NCI-H2196 (cell line): ENCODE results near the gene ZPLD1.

Experiments used
- DNase-seq: peaks from one replicate; lab custom pipeline; 2025; ENCODE audit not compliant: unreplicated experiment; lab: John Stamatoyannopoulos, UW

Gene ZPLD1

DNA sequence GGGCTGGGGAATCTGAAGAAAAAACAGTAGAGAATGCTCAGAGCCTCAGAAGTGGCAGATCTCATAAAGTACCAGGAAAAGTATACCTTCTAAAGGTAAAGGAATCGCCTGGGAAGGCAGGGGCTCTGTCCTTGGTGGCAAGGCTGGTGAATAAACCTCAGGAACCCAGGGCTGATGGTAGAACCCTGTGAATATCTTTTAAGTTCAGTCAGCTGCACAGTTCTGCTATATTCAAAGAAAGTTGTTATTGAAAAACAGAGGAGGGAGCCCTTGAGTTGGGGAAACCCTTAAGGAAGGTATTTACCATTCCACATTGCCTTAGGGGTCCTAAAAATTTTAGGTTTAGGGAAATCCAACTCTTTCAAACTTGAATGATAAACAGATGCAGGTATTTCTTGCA is 31.2 kb downstream of the ZPLD1 start:
- no peak for DNase-seq

DNA sequence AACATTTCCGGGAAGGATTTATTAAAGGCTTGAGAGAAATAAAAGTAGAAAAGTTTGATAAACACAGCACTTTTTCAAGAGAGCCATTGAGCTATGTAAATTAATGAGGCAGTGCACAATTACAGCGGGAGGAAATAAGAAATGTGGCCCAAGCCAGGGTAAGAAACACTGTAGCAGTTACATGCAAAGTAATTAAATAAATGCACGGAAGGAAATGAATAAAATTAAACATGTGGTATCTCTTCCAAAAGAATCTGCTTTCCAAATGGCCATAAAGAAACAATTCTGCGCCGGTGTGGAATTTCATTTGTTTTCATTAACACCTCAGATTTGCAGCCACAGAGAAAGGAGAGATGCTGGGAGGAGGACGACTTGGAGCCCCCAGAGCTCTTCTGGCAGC is 35.3 kb downstream of the ZPLD1 start:
- no peak for DNase-seq

DNA sequence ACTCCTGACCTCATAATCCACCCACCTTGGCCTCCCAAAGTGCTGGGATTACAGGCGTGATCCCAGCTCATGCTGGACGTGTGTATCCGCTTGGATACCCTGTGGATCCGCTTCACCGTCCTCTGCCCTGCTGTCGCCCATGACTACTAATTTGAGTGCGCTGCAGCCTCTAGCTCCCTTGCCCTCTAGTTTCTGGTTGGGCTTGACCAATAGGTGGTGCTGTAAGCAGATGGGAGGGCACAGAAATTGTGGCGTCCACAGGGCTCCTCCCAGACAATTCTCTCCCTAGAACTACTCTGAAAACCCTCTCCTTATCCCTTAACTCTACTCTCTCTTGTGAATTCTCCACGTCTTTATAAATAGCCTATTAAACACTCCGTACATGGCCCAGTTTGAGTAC is 36.2 kb downstream of the ZPLD1 start:
- DNase-seq = no peak

DNA sequence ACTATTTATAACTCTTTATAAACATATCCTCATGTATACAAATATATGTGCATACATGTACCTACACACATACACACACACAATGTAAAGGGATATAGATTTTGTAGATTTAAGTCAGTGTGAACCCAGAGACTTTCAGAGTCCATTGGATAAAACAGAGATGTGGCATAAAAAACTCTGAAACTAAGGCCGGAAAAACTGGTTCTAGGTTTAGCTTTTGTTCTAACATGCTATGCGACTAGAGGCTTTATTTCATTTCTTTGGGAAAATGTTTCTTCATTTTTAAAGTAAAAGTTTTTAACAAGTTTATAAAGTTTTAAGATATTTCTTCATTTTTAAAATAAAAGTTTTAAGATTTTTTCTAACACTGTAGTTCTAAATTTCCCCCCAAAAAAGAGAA is 36.7 kb downstream of the ZPLD1 start:
- DNase-seq = no peak

DNA sequence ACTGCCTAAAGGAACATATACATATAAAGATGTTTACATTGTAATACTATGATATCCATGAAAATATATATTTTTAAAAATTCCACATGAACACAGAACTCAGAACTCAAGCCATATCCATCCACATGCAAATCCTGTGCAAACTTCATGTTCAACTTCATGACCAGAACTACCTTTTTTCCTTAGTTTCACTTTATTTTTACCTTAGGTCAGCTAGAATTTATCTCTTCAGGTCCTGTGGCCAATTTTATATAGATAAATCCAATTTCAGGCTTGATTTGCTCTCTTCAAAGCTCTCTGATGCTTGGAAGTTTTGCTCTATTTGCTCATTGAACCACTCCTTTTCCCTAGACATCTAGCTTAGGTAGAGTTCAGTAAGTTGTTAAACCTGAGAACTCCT is 38.8 kb downstream of the ZPLD1 start:
- no peak for DNase-seq

DNA sequence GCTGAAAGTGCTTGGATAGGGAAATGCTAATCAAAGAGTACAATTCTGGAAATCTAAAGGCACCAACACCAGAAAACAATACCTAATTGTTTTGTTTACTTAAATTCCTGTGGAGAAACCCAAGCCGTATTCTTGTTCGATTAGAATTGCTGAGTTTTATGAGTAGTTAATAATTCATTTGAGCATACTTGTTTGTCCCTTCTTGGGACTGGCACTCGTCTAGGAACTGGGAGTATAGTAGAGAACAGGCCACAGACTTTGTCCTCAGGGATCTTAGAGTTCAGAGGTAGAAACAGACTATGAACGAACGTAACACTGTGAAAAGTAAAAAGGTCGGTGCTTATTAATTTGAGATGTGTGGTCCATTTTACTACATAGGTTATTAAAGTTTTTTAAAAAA is 39.4 kb downstream of the ZPLD1 start:
- no peak for DNase-seq

DNA sequence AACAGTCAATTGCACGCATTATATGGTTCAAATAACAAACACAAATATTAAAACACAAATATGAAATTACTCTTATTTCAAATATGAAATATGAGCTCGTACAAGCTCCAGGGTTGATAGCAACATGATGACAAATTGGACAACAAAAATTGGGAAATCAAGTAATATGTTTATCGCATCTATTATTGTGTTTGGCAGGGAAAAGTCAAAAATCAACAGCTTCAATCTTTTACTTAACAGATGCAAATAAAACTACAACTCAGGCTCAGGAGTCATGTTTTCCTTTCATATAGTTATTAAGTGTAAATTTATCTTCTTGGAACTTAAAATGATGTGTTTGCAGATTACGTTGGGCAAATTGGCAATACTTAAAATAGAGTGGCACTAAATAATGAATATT is 41.4 kb downstream of the ZPLD1 start:
- DNase-seq = no peak

DNA sequence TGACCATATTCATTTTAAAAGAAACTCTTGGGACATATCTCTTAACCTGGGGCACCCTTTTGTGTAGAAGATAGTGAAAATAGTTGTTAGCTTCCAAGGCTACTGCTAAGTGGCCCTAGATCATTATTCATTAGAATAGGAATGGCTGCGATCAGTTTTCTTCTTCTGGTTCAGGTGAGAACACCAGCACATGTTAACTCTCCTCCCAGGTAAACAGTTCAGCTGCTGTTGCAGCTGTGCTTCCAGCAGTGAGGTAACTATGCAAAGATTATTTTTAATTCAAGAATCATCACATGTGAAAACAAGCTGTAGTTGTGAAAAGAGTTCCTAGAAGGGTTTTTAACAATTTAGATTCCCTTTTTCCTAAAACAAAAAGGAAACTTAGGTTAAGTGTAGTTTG is 43.3 kb downstream of the ZPLD1 start:
- DNase-seq = no peak

DNA sequence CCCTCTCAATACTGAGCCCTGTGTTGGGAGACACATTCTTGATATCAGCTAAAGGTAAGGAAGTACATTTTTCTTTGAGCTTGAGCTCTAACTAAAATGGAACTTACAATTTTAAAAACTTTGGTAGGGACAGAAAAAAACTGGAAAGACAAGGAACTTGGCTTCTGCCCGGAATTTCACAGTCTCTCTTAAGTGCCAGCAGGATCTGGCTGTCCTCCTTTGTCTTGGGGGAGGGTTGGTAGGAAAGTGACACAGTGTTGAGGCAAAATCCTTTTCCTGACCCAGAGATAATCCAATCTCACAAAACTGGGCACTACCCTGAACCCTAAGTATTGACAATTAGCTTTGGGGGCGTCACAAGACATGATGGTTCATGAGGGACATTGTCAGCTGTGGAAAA is 45.3 kb downstream of the ZPLD1 start:
- DNase-seq = no peak

DNA sequence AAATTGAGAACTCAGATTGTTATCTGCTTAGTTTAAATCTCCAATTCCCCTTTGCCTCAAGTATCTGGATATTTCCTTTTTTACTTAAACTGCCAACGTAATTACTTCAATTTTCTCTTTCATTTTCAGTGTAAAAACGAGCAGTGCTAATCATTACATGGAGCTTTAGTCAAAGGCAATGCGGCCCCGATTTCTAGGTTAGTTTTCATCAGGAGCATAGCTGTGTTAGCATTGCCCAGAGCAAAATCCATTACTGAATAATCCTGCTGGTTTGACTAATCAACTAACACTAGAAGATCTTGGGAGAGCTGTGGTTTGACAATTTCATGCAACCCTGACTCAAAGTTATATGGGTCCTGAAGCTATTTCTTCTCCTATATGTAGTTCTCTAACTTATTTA is 46.2 kb downstream of the ZPLD1 start:
- no peak for DNase-seq

DNA sequence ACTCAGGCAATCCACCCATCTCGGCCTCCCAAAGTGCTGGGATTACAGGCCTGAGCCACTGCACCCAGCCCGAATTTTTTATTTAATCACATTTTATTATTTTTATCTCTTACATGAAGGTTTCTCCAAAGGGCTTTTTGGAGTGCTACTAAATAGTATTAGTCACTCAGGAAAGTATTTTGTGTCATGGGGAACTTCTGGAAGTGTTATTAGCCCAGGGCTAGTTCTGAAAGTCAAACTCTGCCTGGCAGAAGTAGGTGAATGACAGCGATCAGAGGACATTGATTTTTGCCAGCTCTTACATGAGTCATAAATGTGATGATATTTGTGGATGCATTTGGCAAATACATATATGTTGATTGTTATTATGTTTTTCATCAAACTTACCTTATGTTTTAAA is 48.7 kb downstream of the ZPLD1 start:
- no peak for DNase-seq

DNA sequence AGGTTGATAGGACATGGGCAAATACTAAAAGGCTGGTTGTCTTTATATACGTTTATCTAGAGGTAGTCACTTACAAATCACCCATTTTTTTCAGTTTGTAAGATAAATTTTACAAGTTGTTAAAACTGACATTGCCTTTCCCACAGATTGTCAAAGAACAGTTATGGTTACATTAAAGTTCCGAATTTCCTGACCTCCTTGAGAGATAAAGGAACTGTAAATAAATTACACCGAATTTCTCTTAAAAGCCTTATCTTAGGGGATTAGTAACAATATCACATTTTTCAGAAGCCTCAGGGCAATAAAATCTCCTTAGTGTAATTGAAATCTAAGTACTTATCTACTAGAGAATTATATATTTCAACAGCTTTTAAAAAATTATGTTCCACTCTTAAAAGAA is 49.5 kb downstream of the ZPLD1 start:
- DNase-seq = no peak

DNA sequence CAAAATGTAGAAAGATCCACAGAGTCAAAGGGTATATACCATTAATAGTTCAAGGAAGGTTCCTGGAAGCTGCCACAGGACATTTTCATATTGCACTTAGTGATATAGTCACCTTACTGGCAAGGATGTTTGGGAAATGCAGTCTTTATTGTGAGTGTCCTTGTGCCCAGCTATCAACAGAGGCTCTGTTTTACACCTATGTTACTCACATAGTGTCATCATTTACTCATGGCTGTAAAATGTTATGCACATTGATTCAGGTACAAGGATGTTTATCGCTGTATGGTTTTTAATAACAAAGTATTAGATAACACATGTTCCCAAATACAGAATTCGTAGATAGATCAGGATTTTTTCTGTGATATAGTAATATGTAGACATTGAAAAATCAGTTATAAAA is 50.9 kb downstream of the ZPLD1 start:
- DNase-seq = no peak

DNA sequence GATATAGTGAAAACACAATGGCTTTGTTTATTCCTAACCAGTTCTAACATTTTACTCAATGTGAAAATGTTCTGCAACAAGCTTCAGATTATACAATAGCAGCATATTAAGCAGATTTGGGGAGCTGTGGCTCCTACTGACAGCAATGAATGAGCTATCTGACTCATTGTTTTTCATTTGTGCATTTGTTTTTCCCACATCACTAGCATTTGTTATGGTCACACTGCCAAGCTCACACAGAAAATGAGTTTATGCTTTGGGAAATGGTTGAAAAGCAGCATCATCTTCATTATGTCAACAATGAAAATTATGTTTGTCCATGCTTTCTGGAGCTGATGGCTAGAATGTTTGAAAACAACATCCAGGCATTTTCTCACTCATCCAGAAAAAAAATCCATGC is 53.5 kb downstream of the ZPLD1 start:
- DNase-seq = no peak

DNA sequence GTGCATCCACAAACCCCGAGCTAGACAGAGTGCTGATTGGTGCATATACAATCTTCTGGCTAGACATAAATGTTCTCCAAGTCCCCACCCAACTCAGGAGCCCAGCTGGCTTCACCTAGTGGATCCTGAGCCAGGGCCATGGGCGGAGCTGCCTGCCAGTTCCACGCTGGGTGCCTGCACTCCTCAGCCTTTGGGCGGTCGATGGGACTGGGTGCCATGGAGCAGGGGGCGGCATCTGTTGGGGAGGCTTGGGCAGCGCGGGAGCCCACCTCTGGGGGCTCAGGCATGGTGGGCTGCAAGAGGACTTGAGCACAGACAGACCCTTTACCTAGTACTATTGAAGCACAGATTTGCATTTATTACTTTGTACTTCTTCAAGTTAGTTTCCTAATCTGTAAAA is 57.5 kb downstream of the ZPLD1 start:
- DNase-seq = no peak

DNA sequence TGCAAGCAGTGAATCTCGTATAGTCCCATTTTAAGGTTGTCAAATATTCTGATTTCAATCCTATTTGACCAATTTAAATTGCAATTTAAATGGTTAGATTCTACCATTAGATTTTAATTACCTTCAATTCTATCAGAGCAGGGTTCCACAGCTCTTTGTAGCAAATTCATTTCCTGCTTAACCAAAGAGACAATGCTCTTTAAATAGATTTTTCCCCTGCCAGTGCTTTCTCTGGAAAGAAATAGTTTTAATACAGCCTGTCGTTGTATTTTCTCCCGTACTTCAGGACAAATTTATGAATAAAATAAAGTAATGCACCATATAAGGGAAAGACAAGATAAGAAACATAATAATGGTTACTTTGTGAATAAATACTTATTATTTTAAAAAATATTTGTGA is 62.8 kb downstream of the ZPLD1 start:
- no peak for DNase-seq

DNA sequence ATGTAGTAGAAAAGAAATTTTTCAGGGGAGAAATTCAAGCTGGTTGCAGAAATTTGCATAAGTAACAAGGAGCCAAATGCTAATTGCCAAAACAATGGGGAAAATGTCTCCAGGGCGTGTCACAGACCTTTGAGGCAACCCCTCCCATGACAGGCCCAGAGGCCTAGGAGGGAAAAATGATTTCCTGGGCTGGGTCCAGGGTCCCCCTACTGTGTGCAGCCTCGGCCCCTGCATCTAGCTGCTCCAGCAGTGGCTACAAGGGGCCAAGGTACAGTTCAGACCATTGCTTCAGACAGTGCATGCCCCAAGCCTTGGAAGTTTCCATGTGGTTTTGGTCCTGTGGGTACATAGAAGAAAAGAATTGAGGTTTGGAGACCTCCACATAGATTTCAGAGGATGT is 70.7 kb downstream of the ZPLD1 start:
- DNase-seq = no peak

DNA sequence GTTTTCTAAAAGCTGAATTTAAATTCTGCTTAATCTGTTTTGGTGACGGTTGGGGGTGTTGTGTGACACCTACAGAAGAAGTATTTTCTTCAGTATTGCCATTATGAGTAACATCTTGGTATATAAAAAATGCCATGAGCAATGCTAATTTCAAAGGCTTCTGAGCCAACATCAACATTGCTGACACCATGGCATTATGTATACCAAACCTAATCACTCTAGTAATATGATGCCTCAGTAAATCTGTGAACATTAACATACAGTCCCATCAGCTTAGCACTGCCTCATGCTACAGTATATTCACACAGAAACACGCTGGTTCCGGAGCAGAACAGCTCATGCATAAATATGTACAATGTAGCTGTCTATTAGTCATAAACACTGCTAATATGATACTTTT is 75.8 kb downstream of the ZPLD1 start:
- no peak for DNase-seq

DNA sequence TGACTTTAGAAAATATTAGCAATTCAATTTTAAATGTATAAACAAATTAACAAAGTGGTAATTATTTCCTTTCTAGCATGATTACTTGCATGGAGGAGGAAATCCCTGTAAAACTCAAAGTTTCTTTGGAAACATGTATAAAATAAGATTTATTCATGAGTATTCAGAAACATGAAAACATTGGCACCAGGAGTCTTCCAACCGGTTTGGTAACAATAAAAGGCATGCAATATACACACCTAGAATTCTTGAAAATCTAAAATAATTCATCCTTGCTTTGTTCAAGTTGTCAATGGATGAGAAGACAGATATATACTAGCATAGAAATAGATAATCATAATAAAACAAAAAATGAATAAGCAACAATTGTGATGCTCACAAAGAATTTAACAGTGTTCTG is 76.4 kb downstream of the ZPLD1 start:
- DNase-seq = no peak

DNA sequence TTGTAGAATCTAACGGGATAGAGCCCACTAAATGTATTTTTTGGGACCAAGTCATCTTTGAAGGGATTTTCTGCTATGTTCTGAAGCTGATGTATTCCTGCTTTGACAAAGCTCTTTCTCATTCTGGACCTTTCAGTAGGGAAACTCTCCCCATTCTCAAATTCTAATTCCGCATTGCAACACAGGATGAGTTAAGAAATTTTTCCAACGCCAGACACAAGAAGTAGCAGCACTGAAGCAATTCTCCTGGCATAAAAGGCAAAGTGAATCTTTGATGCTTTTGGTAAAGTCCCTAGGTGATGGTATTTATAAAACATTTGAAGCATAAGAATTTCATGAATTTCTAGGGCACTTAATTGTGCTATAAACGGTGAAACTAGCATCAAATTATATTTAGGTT is 76.8 kb downstream of the ZPLD1 start:
- DNase-seq = no peak

DNA sequence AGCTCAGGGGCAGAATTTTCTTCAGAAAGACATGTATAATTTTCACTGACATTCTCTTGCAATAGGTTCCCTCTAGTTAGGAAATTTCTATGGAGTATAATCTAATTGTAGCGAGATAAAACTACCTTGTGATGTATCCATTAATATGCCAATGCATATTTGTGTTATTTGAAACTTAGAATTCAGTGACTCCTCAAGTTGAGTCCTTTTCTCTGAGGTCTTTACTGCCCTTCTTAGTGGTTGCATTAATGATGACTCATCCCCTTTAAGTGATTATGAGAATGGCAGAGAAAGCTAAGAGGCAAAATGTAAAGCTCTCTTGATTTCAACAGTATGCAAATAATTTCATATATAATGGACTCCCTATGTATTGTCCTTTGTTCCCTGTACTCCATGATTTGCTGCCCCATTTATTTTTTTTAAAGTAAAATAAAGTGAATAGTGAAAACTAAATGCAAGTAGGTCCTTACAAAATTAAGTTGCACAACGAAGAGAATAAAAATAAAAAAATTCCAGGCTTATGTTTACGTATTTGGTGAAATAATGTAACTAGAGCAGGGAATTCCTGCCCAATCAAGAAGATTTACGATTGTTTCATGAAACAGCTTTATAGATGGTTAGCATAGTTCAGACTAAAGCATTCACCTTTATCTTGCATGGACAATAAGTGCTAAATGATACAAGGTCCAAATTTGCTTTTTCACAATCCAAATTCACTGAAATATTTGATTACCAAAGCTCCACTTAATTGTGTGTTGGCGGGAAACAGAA is 78.1 kb downstream of the ZPLD1 start:
- DNase-seq = no peak

DNA sequence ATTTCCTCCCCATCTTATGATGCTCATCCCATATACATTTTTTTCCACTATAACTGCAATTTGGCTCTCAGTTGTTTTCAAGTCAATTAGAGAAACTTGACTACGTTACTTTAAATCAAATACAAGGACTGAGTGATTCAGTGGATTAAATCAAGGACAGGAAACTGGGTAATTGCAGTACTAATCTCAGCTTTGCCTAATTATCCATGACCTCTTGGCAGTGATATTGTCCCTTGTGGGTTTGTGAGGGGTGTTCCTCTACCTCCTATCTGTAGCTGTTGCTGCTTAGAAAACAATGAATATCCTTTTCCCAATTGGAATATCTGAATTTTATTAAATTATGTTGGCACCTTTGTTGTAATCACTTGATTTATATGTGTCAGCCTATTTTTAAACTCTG is 79.4 kb downstream of the ZPLD1 start:
- no peak for DNase-seq

DNA sequence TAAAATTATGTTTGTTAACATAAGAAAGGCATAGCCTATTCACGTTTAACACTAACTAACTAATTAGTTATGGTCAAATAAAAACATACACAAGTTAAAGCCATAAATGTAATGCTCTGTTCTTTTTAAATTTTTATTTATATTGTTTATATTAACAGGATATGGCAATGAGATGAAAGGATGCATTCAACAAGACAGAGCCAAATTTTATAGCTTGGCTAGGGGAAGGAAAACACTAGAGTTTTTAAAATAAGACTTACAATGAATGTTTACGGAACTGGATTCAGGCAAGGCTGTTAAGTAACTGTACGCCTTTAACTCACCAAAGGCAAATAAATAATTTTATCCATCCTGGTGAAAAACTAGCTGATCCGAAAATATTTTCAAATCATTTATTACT is 86.4 kb downstream of the ZPLD1 start:
- DNase-seq = no peak

DNA sequence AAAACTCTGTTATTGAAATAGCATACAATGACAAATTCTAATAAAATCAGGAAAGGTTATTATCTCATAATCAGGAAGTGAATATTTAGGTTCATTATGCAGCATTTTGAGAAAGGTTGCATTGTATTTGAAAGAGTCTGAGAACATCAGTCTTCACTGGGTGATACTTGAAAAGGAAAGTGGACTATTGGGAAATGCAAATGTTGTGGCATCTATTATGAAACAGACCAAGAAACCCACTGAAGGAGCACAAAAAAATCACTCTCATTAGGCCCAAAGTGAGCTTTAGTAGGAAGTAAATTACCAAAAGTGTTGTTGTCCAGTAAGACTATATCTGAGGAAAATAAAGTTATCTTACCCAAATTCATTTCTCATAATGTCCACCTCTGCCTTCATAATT is 90.8 kb downstream of the ZPLD1 start:
- DNase-seq = no peak
